Activated CD4-positive, alpha-beta T cell treated with anti-CD3 and anti-CD28 coated beads for 4 hours (primary cell): ENCODE measurements around the gene ABHD2.
"Not testable (repeated sequence)": the region's sequence is repeated elsewhere in the genome, so short reads cannot be mapped to it uniquely, and the experiment has no call there.

ENCODE experiments used
- DNase-seq, 2 donors: peaks; one replicate each; pipeline ENCODE4 v3.0.0-alpha.2; 2020

The ABHD2 gene

GRCh38 chr15:89087830-89088604 is at the start of gene ABHD2:
Gene ABHD2, plus strand, starts transcription at chr15:89088456. Its CDS starts 27,872 bp downstream, at chr15:89116328.
- peak; percentile 95 to 97 for DNase-seq

- DNase-seq: no peak
These were observed 49.1 kb upstream of the ABHD2 start for GRCh38 chr15:89039142-89039541.

GRCh38 chr15:89041507-89041906 is 46.7 kb upstream of the ABHD2 start:
- DNase-seq: no peak

- no peak for DNase-seq
These were observed 45.9 kb upstream of the ABHD2 start for GRCh38 chr15:89042387-89042786.

- no peak for DNase-seq
These were observed 44.9 kb upstream of the ABHD2 start for GRCh38 chr15:89043031-89044002.

- DNase-seq: not testable (repeated sequence)
These were observed 39.1 kb upstream of the ABHD2 start for GRCh38 chr15:89049016-89049666.

GRCh38 chr15:89051875-89052274 is 36.4 kb upstream of the ABHD2 start:
- no peak for DNase-seq

- no peak for DNase-seq
These were observed 35.8 kb upstream of the ABHD2 start for GRCh38 chr15:89052474-89052873.

- DNase-seq: no peak
These were observed 33.4 kb upstream of the ABHD2 start for GRCh38 chr15:89054873-89055272.

GRCh38 chr15:89057506-89058133 is 30.6 kb upstream of the ABHD2 start:
- DNase-seq: peak; percentile 71 to 85

GRCh38 chr15:89058376-89058775 is 29.9 kb upstream of the ABHD2 start:
- no peak for DNase-seq

GRCh38 chr15:89058876-89059405 is 29.3 kb upstream of the ABHD2 start:
- DNase-seq: no peak

GRCh38 chr15:89066280-89066679 is 22.0 kb upstream of the ABHD2 start:
- DNase-seq: no peak

- DNase-seq: no peak
These were observed 20.5 kb upstream of the ABHD2 start for GRCh38 chr15:89067751-89068150.

- DNase-seq: peak; percentile 18 to 48
These were observed 19.9 kb upstream of the ABHD2 start for GRCh38 chr15:89068325-89068784.

GRCh38 chr15:89070197-89071124 is 17.8 kb upstream of the ABHD2 start:
- DNase-seq: no peak

- DNase-seq: no peak
These were observed 16.8 kb upstream of the ABHD2 start for GRCh38 chr15:89071471-89071870.

GRCh38 chr15:89072277-89072869 is 15.9 kb upstream of the ABHD2 start:
- DNase-seq: no peak

- DNase-seq: no peak
These were observed 13.7 kb upstream of the ABHD2 start for GRCh38 chr15:89074402-89075012.

- DNase-seq: no peak
These were observed 13.1 kb upstream of the ABHD2 start for GRCh38 chr15:89075101-89075640.
